Tibial nerve (tissue), 4 donors: ENCODE measurements around the gene RNF13.

Experiments used
- EP300 ChIP-seq, 2 donors: sonication (generic); formaldehyde crosslinking; IDR thresholded peaks; one replicate each; pipeline ENCODE4 v1.6.1; 2017; ENCODE audit warnings: antibody characterized with exemption in 2 of 2, mild to moderate bottlenecking in 1 of 2
- POLR2A ChIP-seq, 2 donors: fragments of 450-650 bp; IDR thresholded peaks; one replicate each; pipeline ENCODE4 v1.6.1; 2017; ENCODE audit warnings: antibody characterized with exemption in 2 of 2, mild to moderate bottlenecking in 2 of 2, moderate library complexity in 2 of 2
- TF ChIP-seq, protein P1 (sequence below), 5 experiments: fragments of 200-600 bp in 3 of 5; fragments of 450-650 bp in 2 of 5; sonication (generic) in 3 of 5; IDR thresholded peaks; one replicate each; pipeline ENCODE4 v1.5.1; 2016 to 2019; ENCODE audit warnings: antibody characterized with exemption in 5 of 5, mild to moderate bottlenecking in 3 of 5, moderate library complexity in 2 of 5

DNA sequence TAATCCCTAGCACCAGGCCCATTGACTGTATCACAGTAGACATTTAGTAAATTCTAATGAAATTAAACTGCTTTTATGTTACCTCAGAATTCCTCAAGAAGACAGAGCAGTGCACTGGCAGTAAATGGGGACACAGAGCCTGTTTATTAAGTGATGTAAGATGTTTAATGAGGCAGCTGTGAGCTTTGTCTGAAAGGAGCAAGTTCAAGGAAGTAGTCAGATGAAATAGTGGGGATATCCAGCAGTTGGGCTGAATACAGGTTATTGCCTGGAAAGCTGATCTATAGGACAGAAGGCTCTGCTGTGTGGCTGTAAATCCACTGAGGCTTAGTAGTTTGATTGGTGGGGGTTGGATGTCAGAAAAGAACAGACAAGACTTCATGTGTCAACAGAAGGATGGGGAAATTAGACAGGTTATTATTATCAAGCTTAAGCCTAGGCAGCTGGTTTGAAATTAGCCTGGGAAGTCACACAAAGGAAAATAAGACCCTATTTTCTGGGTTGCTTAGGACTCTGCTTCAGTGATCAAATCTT, 95.5 kb downstream of the RNF13 start:
- TF ChIP-seq, protein P1, sequence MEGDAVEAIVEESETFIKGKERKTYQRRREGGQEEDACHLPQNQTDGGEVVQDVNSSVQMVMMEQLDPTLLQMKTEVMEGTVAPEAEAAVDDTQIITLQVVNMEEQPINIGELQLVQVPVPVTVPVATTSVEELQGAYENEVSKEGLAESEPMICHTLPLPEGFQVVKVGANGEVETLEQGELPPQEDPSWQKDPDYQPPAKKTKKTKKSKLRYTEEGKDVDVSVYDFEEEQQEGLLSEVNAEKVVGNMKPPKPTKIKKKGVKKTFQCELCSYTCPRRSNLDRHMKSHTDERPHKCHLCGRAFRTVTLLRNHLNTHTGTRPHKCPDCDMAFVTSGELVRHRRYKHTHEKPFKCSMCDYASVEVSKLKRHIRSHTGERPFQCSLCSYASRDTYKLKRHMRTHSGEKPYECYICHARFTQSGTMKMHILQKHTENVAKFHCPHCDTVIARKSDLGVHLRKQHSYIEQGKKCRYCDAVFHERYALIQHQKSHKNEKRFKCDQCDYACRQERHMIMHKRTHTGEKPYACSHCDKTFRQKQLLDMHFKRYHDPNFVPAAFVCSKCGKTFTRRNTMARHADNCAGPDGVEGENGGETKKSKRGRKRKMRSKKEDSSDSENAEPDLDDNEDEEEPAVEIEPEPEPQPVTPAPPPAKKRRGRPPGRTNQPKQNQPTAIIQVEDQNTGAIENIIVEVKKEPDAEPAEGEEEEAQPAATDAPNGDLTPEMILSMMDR (IDR thresholded peaks at IDR 0.05) = no peak
- TF ChIP-seq POLR2A (IDR thresholded peaks at IDR 0.05) (no peak), EP300 (IDR thresholded peaks at IDR 0.05) (no peak)
